Measurements from ENCODE around the gene EDNRB. TPM values are rescaled to one million over a fixed set of nuclear protein-coding genes. Genes with fewer than 3 reads are reported as not detected.

The EDNRB gene
- total RNA-seq = not detected in 2 replicates

GRCh38 chr13:77918391-77919245 is at the start of gene EDNRB:
Gene EDNRB, minus strand, starts transcription at chr13:77918831. Its CDS starts 258 bp downstream, at chr13:77918573.

Other genes with a start within 250 kb of the EDNRB start
- 0.28 and 0.34 TPM in 2 replicates for gene SLAIN1, start 221.1 kb downstream of the EDNRB start, total RNA-seq